ENCODE measurements around the gene MEST.

GRCh38 chr7:130500463-130500862, 8.6 kb downstream of the MEST start:
- TF ChIP-seq, protein P1, sequence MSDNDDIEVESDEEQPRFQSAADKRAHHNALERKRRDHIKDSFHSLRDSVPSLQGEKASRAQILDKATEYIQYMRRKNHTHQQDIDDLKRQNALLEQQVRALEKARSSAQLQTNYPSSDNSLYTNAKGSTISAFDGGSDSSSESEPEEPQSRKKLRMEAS (IDR thresholded peaks at IDR 0.05; ENCODE audit: insufficient read depth, insufficient read length), result no peak
- TF ChIP-seq, protein P2, sequence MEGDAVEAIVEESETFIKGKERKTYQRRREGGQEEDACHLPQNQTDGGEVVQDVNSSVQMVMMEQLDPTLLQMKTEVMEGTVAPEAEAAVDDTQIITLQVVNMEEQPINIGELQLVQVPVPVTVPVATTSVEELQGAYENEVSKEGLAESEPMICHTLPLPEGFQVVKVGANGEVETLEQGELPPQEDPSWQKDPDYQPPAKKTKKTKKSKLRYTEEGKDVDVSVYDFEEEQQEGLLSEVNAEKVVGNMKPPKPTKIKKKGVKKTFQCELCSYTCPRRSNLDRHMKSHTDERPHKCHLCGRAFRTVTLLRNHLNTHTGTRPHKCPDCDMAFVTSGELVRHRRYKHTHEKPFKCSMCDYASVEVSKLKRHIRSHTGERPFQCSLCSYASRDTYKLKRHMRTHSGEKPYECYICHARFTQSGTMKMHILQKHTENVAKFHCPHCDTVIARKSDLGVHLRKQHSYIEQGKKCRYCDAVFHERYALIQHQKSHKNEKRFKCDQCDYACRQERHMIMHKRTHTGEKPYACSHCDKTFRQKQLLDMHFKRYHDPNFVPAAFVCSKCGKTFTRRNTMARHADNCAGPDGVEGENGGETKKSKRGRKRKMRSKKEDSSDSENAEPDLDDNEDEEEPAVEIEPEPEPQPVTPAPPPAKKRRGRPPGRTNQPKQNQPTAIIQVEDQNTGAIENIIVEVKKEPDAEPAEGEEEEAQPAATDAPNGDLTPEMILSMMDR (IDR thresholded peaks at IDR 0.05; ENCODE audit: extremely low read depth in 1 of 2, insufficient read depth in 1 of 2, low read depth in 1 of 2, low read length in 2 of 2), result no peak
- no peak for TF ChIP-seq POLR2A (IDR thresholded peaks at IDR 0.05; ENCODE audit: low read depth, low read length)
